ENCODE data around the gene HOXA3.

GRCh38 chr7:27102581-27103442, 49.6 kb downstream of the HOXA3 start, which contains the start of gene HOXA2:
- TF ChIP-seq POLR2AphosphoS5 (IDR thresholded peaks at IDR 0.05) (peak; percentile 63 to 67), CTCF (IDR thresholded peaks at IDR 0.05) (no peak), EP300 (IDR thresholded peaks at IDR 0.05) (no peak), POLR2A (IDR thresholded peaks at IDR 0.05) (no peak)
